Heart left ventricle (tissue), 16 donors: ENCODE data around the gene FREM1. TPM values are rescaled to one million over a fixed set of nuclear protein-coding genes. Genes with fewer than 3 reads are reported as not detected.

ENCODE experiments used
- ATAC-seq, 4 donors: fragments of 200-7000 bp; cut with Tn5 transposase; one replicate each; pipeline ENCODE4 v1.9.1; 2020 to 2022; ENCODE audit warnings: moderate library complexity in 4 of 4, mild to moderate bottlenecking in 3 of 4, moderate number of reproducible peaks in 1 of 4
- DNase-seq, 5 donors: peaks; one replicate each; pipeline ENCODE4 v3.0.0-alpha.2; 2020
- H3K27ac ChIP-seq, 12 donors: fragments of 200-600 bp; sonication (generic) in 4 of 12; one replicate each; pipeline versions ENCODE4 v1.5.0 to v1.8.0; 2016 to 2022; ENCODE audit warnings: mild to moderate bottlenecking in 2 of 12
- H3K27me3 ChIP-seq, 9 donors: fragments of 200-600 bp; sonication (generic) in 2 of 9; one replicate each; pipeline versions ENCODE4 v1.5.1 to v1.8.0; 2016 to 2022; ENCODE audit warnings: mild to moderate bottlenecking in 3 of 9
- H3K36me3 ChIP-seq, 9 donors: fragments of 200-600 bp; sonication (generic) in 2 of 9; one replicate each; pipeline versions ENCODE4 v1.5.0 to v1.8.0; 2018 to 2022; ENCODE audit warnings: mild to moderate bottlenecking in 2 of 9
- H3K4me1 ChIP-seq, 12 donors: fragments of 200-600 bp; sonication (generic) in 4 of 12; one replicate each; pipeline versions ENCODE4 v1.5.0 to v1.8.0; 2016 to 2022; ENCODE audit warnings: mild to moderate bottlenecking in 3 of 12
- H3K4me3 ChIP-seq, 12 donors: fragments of 200-600 bp; sonication (generic) in 4 of 12; one replicate each; pipeline versions ENCODE4 v1.5.0 to v1.8.0; 2017 to 2022; ENCODE audit warnings: mild to moderate bottlenecking in 9 of 12, moderate library complexity in 4 of 12
- H3K9me3 ChIP-seq, 12 donors: fragments of 200-600 bp; sonication (generic) in 4 of 12; one replicate each; pipeline versions ENCODE4 v1.5.0 to v1.8.0; 2016 to 2022; ENCODE audit warnings: mild to moderate bottlenecking in 1 of 12
- CTCF ChIP-seq, 12 donors: fragments of 200-600 bp; sonication (generic) in 4 of 12; IDR thresholded peaks; one replicate each; pipeline versions ENCODE4 v1.5.0 to v1.8.0; 2018 to 2022; ENCODE audit warnings: antibody characterized with exemption in 12 of 12, mild to moderate bottlenecking in 5 of 12
- POLR2A ChIP-seq, 2 donors: fragments of 450-650 bp; IDR thresholded peaks; one replicate each; pipeline ENCODE4 v1.6.1; 2017; ENCODE audit warnings: antibody characterized with exemption in 2 of 2, mild to moderate bottlenecking in 2 of 2, moderate library complexity in 2 of 2
- WGBS, 4 donors: extraction: QIAGEN DNeasy Blood & Tissue Kit in 2 of 4; methylation state at CpG; one replicate each; pipeline versions ENCODE4 v1.1.5 to v1.1.7; 2013 to 2018; 5-methylcytosine and 5-hydroxymethylcytosine counted together
- intact Hi-C, 10 donors: fragments of 100-400 bp; cut with DNase I; formaldehyde crosslinking; loops; one replicate each; pipeline versions ENCODE4 v1.11.1 to v1.14.2; 2022
- polyA plus RNA-seq, 2 donors: library from polyadenylated mRNA; stranded (reverse); fragments of 200-250 nt; gene quantifications; one replicate each; pipeline ENCODE4 v1.2.3, GENCODE V29; 2013
- total RNA-seq, 9 donors: library from RNA; depleted of rRNA in 2 of 9; stranded (reverse); fragments of >200 nt in 2 of 9; fragmentation: NEBNext Ultra II Directional in 3 of 9; extraction: Animal tissue kit (Norgen Biotek cat#: 25700) in 3 of 9; gene quantifications; one replicate each; pipeline versions ENCODE4 v1.1.0 to v1.2.4, GENCODE V29; 2016 to 2023
- donor health status: ischemic (EF 13 %, LVEDD 7.1; RV severe dilation, severe dysfunction).
- donor health status: healthy with polysubstance abuse.
- donor health status: DM: no; HTN: yes; CAD: no.
- donor health status: DM: no; HTN: no; CAD: no.
- donor health status: ischemic (EF 25% LVEDD 6.9; RV normal size, moderate dysfunction).
- donor health status: ischemic (EF 25% LVEDD 5.7; RV mildly dilated, moderate dysfunction).
- donor health status: healthy.
- donor health status: DM: yes; HTN: yes; CAD: no.
- donor health status: ischemic (EF 35%, LVEDD 5.7; RV mildly dilated, moderate dysfunction).
- donor health status: nonischemic (EF 11% LVEDD 7.7; RV severe dilation, severe dysfunction).
- donor health status: DM: yes; HTN: yes; CAD: no.
- donor health status: PGD.
- donor health status: ischemic (EF 29% LVEDD 5.4; RV normal size, mild dysfunction).
- donor health status: nonischemic (EF 23%, LVEDD 6.1; RV moderate dilation, normal function).

The FREM1 gene
- total and polyA plus RNA-seq, 11 donors, result 0.29 to 6.5 (median 1.9) TPM

- Histone ChIP-seq H3K27ac (no peak overlapping the region), H3K4me3 (no peak overlapping the region), H3K9me3 (no peaks in the 10 kb centered on the region), H3K36me3 (peaks cover 0 to 14% (median 0%) of the 10 kb centered on the region in 9 donors), H3K27me3 (no peaks in the 10 kb centered on the region), H3K4me1 (peaks cover 0 to 4% (median 0%) of the 10 kb centered on the region in 12 donors)
- WGBS, 4 donors, result 86 to 95% (median 89%) methylated on average over 4 of the region's 4 CpGs
- no peak for DNase-seq
- no peak for ATAC-seq
- no peak for TF ChIP-seq POLR2A (IDR thresholded peaks at IDR 0.05)
- TF ChIP-seq CTCF (IDR thresholded peaks at IDR 0.05), result no peak
- intact Hi-C loops, result no loop called here
Observed at GRCh38 chr9:14780693-14781092, 129.5 kb downstream of the FREM1 start.

- no peak overlapping the region for H3K27ac ChIP-seq
- DNase-seq (no peak), ATAC-seq (no peak)
- H3K4me1 ChIP-seq, result peaks cover 0 to 4% (median 0%) of the 10 kb centered on the region in 12 donors
- no peak overlapping the region for H3K4me3 ChIP-seq
- no peaks in the 10 kb centered on the region for H3K27me3 ChIP-seq
- no peaks in the 10 kb centered on the region for H3K9me3 ChIP-seq
- TF ChIP-seq CTCF (IDR thresholded peaks at IDR 0.05) (no peak), POLR2A (IDR thresholded peaks at IDR 0.05) (no peak)
- peaks cover 0 to 14% (median 0%) of the 10 kb centered on the region in 9 donors for H3K36me3 ChIP-seq
- 28 to 53% (median 30%) methylated on average over 5 of the region's 5 CpGs for WGBS, 4 donors
- intact Hi-C loops, result no loop called here
Observed at GRCh38 chr9:14780251-14780650, 130.0 kb downstream of the FREM1 start.

GRCh38 chr9:14779566-14780022 lies 130.6 kb downstream of the FREM1 start:
- Histone ChIP-seq H3K27ac (no peak overlapping the region), H3K4me3 (no peak overlapping the region), H3K27me3 (no peaks in the 10 kb centered on the region), H3K36me3 (peaks cover 0 to 14% (median 0%) of the 10 kb centered on the region in 9 donors), H3K9me3 (no peaks in the 10 kb centered on the region), H3K4me1 (peaks cover 0 to 4% (median 0%) of the 10 kb centered on the region in 12 donors)
- TF ChIP-seq CTCF (IDR thresholded peaks at IDR 0.05), result no peak
- TF ChIP-seq POLR2A (IDR thresholded peaks at IDR 0.05), result no peak
- DNase-seq (no peak), ATAC-seq (no peak)
- intact Hi-C loops, result no loop called here
- 88 to 93% (median 90%) methylated on average over 7 to 11 of the region's 11 CpGs for WGBS, 4 donors

GRCh38 chr9:14778565-14778964 lies 131.7 kb downstream of the FREM1 start:
- peaks cover 0 to 10% (median 0%) of the 10 kb centered on the region in 12 donors for H3K4me1 ChIP-seq
- DNase-seq, result no peak
- intact Hi-C loops, result no loop called here
- no peak overlapping the region for H3K27ac ChIP-seq
- no peak for ATAC-seq
- H3K27me3 ChIP-seq, result no peaks in the 10 kb centered on the region
- no peaks in the 10 kb centered on the region for H3K9me3 ChIP-seq
- no peak overlapping the region for H3K4me3 ChIP-seq
- H3K36me3 ChIP-seq, result peaks cover 0 to 8% (median 0%) of the 10 kb centered on the region in 9 donors
- TF ChIP-seq POLR2A (IDR thresholded peaks at IDR 0.05) (no peak), CTCF (IDR thresholded peaks at IDR 0.05) (no peak)
- 85 to 91% (median 86%) methylated on average over 6 of the region's 6 CpGs for WGBS, 4 donors
